MM.1S (cell line): ENCODE measurements around the gene RTN4R.

Experiments
- EZH2 ChIP-seq: fragments of 300-600 bp; sonication (generic); optimal IDR thresholded peaks from 2 replicates; pipeline ENCODE3; 2017; ENCODE audit warnings: low read depth, mild to moderate bottlenecking, antibody characterized with exemption, low read length, mixed read lengths
- EZH2phosphoT487 ChIP-seq: fragments of 300-600 bp; sonication (generic); IDR thresholded peaks from 2 replicates; pipeline ENCODE4 v1.6.1; 2018; ENCODE audit warnings: antibody characterized with exemption, low read length
- TF ChIP-seq, protein P1 (sequence below): fragments of 300-600 bp; sonication (generic); IDR thresholded peaks from 2 replicates; pipeline ENCODE4 v1.5.1; 2016; ENCODE audit warnings: antibody characterized with exemption, low read length, mixed read lengths

DNA sequence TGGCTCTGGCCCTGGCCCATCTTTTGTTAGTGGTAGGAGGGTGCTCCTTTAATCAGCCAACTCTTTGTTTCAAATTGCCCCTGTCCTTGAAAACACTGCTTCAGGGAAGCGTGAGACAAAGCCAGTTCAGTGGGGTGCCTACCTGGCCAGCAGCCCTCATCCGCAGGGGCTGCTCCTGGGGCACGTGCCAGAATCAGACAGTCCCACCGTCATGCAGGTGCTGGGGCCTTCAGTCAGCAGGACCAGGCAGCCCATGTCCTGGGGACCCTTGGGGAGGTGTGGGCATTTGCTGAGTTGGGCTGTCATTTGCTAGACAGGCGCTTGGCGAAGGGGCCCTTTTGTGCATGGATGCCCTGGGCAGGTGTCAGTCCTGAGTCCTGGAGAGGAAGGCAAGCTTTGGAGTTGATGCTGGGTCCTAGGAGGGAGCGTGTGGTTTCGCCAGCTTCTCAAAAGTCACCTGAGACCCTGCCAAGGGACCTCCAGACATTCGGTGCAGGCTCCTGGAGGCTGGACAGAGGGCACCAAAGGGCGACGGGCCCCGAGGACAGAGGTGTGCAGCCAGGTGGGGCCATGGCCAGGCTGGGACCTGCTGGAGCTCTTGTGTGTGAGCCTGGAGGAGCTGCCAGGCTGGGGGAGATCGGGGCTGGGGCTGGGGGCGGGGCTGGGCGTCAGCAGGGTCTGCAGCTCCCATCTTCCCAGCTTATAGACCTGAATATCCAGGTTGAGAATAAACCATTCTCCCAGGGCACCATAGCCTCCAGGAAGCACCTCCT, 15.0 kb upstream of the RTN4R start:
- TF ChIP-seq, protein P1, sequence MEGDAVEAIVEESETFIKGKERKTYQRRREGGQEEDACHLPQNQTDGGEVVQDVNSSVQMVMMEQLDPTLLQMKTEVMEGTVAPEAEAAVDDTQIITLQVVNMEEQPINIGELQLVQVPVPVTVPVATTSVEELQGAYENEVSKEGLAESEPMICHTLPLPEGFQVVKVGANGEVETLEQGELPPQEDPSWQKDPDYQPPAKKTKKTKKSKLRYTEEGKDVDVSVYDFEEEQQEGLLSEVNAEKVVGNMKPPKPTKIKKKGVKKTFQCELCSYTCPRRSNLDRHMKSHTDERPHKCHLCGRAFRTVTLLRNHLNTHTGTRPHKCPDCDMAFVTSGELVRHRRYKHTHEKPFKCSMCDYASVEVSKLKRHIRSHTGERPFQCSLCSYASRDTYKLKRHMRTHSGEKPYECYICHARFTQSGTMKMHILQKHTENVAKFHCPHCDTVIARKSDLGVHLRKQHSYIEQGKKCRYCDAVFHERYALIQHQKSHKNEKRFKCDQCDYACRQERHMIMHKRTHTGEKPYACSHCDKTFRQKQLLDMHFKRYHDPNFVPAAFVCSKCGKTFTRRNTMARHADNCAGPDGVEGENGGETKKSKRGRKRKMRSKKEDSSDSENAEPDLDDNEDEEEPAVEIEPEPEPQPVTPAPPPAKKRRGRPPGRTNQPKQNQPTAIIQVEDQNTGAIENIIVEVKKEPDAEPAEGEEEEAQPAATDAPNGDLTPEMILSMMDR = no peak
- TF ChIP-seq EZH2phosphoT487 = no peak
- TF ChIP-seq EZH2 = no peak
